Endothelial cell of umbilical vein (primary cell): Measurements from ENCODE around the gene CPPED1.

Experiments
- EZH2 ChIP-seq: IDR thresholded peaks from 2 replicates; pipeline ENCODE4 v1.6.1; 2012; ENCODE audit warnings: borderline replicate concordance, low read depth, mild to moderate bottlenecking, moderate library complexity, low read length, inconsistent platforms; ENCODE audit not compliant: severe bottlenecking
- FOS ChIP-seq: IDR thresholded peaks from 2 replicates; pipeline ENCODE4 v1.6.1; 2011; ENCODE audit warnings: mild to moderate bottlenecking, low read length, moderate library complexity, borderline replicate concordance; ENCODE audit not compliant: insufficient read depth
- GATA2 ChIP-seq: IDR thresholded peaks from 2 replicates; pipeline ENCODE4 v1.7.0; 2011; ENCODE audit warnings: low read depth, mild to moderate bottlenecking, moderate library complexity, mixed read lengths, low read length; ENCODE audit not compliant: insufficient read length, insufficient read depth
- JUN ChIP-seq: IDR thresholded peaks from 2 replicates; pipeline ENCODE4 v1.6.1; 2011; ENCODE audit warnings: borderline replicate concordance, low read depth; ENCODE audit not compliant: insufficient read length, insufficient read depth
- MAX ChIP-seq: IDR thresholded peaks from 2 replicates; pipeline ENCODE4 v1.6.1; 2011; ENCODE audit not compliant: insufficient read depth, insufficient read length
- MYC ChIP-seq: IDR thresholded peaks from one replicate; pipeline ENCODE4 v1.6.1; 2011; ENCODE audit warnings: mild to moderate bottlenecking, low read depth, low read length
- POLR2A ChIP-seq: IDR thresholded peaks from 2 replicates; pipeline ENCODE4 v1.6.1; 2012; ENCODE audit warnings: low read depth, mild to moderate bottlenecking, control low read depth, low read length
- POLR2AphosphoS5 ChIP-seq: IDR thresholded peaks from 2 replicates; pipeline ENCODE4 v1.6.1; 2012; ENCODE audit warnings: low read depth, mild to moderate bottlenecking, control low read depth, low read length, moderate library complexity; ENCODE audit not compliant: insufficient read depth
- TF ChIP-seq, protein P1 (sequence below), 2 donors: IDR thresholded peaks; 1 replicate in 1 of 2; 2 replicates in 1 of 2; pipeline ENCODE4 v1.5.1; 2011; ENCODE audit warnings: low read length in 2 of 2, mild to moderate bottlenecking in 2 of 2, moderate library complexity in 2 of 2, control low read depth in 1 of 2, inconsistent platforms in 1 of 2, low read depth in 1 of 2; ENCODE audit not compliant: insufficient read depth in 1 of 2; ENCODE audit errors: extremely low read depth in 1 of 2

GRCh38 chr16:12639044-12639443 is 164.6 kb downstream of the CPPED1 start:
- TF ChIP-seq, protein P1, sequence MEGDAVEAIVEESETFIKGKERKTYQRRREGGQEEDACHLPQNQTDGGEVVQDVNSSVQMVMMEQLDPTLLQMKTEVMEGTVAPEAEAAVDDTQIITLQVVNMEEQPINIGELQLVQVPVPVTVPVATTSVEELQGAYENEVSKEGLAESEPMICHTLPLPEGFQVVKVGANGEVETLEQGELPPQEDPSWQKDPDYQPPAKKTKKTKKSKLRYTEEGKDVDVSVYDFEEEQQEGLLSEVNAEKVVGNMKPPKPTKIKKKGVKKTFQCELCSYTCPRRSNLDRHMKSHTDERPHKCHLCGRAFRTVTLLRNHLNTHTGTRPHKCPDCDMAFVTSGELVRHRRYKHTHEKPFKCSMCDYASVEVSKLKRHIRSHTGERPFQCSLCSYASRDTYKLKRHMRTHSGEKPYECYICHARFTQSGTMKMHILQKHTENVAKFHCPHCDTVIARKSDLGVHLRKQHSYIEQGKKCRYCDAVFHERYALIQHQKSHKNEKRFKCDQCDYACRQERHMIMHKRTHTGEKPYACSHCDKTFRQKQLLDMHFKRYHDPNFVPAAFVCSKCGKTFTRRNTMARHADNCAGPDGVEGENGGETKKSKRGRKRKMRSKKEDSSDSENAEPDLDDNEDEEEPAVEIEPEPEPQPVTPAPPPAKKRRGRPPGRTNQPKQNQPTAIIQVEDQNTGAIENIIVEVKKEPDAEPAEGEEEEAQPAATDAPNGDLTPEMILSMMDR (IDR thresholded peaks at IDR 0.05; ENCODE audit: extremely low read depth in 1 of 2, insufficient read depth in 1 of 2, low read depth in 1 of 2, low read length in 2 of 2), result no peak
- TF ChIP-seq GATA2 (no peak), POLR2AphosphoS5 (no peak), EZH2 (no peak), POLR2A (no peak), MAX (no peak), FOS (no peak), JUN (no peak), MYC (no peak)
